Stomach (tissue), 4 donors: ENCODE data around the gene AQP10.

Experiments used
- EP300 ChIP-seq: sonication (generic); formaldehyde crosslinking; IDR thresholded peaks from one replicate; pipeline ENCODE4 v1.6.1; 2017; ENCODE audit warnings: antibody characterized with exemption
- POLR2A ChIP-seq, 4 donors: fragments of 450-650 bp; IDR thresholded peaks; one replicate each; pipeline ENCODE4 v1.6.1; 2016; ENCODE audit warnings: antibody characterized with exemption in 4 of 4, control low read depth in 2 of 4, mild to moderate bottlenecking in 1 of 4, moderate library complexity in 1 of 4
- POLR2AphosphoS5 ChIP-seq, 3 donors: sonication (generic); formaldehyde crosslinking; IDR thresholded peaks; one replicate each; pipeline ENCODE4 v1.6.1; 2016; ENCODE audit warnings: antibody characterized with exemption in 3 of 3
- TF ChIP-seq, protein P1 (sequence below), 7 experiments: fragments of 450-650 bp in 4 of 7; fragments of 200-600 bp in 3 of 7; sonication (generic) in 3 of 7; IDR thresholded peaks; one replicate each; pipeline ENCODE4 v1.5.1; 2016 to 2019; ENCODE audit warnings: antibody characterized with exemption in 7 of 7, control low read depth in 2 of 7, mild to moderate bottlenecking in 1 of 7

DNA sequence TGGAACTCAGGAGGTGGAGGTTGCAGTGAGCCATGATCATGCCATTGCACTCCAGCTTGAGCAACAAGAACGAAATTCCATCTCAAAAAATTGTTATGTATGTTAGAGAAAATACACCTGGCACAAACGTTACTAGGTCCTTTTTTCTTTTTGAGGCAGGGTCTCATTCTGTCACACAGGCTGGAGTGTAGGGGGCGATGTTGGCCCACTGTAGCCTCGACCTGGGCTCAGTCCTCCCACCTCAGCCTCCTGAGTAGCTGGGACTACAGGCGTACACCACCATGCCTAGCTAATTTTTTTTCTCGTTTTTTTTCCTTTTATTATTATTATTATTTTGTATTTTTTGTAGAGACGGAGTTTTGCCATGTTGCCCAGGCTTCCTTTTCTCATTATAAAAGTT is 44.1 kb upstream of the AQP10 start:
- TF ChIP-seq, protein P1, sequence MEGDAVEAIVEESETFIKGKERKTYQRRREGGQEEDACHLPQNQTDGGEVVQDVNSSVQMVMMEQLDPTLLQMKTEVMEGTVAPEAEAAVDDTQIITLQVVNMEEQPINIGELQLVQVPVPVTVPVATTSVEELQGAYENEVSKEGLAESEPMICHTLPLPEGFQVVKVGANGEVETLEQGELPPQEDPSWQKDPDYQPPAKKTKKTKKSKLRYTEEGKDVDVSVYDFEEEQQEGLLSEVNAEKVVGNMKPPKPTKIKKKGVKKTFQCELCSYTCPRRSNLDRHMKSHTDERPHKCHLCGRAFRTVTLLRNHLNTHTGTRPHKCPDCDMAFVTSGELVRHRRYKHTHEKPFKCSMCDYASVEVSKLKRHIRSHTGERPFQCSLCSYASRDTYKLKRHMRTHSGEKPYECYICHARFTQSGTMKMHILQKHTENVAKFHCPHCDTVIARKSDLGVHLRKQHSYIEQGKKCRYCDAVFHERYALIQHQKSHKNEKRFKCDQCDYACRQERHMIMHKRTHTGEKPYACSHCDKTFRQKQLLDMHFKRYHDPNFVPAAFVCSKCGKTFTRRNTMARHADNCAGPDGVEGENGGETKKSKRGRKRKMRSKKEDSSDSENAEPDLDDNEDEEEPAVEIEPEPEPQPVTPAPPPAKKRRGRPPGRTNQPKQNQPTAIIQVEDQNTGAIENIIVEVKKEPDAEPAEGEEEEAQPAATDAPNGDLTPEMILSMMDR (IDR thresholded peaks at IDR 0.05): no peak
- no peak for TF ChIP-seq POLR2A (IDR thresholded peaks at IDR 0.05)
- TF ChIP-seq EP300: no peak
- TF ChIP-seq POLR2AphosphoS5 (IDR thresholded peaks at IDR 0.05): no peak
